HG02571 (cell line): ENCODE results near the gene IL12B.
A peak's percentile ranks its signal among the peaks of the same experiment; 100 is the strongest.
"Not testable (repeated sequence)": the region's sequence is repeated elsewhere in the genome, so short reads cannot be mapped to it uniquely, and the experiment has no call there.

ENCODE experiments used
- ATAC-seq: cut with Tn5 transposase; IDR thresholded peaks from one replicate; pipeline ENCODE4 v1.9.1; 2021; ENCODE audit warnings: mild to moderate bottlenecking, moderate library complexity; ENCODE audit not compliant: unreplicated experiment

Gene IL12B

DNA sequence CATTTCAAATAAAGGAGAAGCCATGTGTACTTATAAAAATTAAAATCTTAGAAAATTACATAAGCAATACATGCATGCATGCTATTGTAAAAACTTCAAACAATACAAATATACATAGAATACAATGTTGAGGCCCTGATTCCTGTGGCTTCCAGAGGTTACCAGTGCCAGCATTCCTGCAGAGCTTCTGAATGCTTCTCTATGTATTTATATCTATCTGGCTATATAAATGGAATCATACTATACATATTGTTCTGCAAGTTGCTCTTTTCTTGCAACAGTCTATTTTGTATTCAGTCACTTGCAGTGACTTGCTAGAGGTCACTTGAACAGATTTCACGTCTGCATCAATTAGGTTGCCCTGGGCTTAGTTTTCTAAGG, 3.2 kb upstream of the IL12B start:
- ATAC-seq, result no peak

DNA sequence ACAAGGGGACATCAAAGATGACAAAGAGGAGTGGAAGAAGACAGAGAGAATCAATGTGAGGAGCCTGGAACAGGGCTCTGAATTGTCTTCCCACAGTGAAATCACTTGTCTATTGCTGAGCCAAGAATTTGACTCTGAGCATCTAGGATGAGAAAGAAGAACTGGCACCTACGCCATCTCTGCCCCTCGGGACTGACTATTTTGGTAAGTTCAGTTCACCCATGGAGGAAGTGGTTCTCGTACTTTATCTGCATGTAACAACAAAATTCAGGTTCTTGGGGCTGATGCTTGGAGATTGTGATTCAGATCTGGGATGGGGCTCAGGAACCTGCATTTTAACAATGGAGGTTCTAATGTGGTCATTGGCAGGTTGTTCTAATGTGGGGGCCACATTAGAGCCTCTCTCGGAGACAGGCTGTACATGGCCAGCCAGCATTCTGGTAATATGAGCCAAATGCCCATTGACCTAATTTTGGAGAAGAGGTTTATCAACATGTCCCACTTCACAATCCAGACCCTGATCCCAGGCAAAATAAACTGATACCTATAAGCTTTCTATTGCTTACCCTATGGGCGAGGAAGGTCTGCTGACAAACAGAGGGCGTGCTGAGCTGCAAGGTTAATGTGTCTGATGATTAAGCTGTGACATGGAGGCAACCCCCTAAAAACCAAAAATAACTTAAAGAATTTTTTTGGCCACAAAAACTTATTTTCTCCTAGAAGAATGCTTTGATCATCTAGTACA, 2.7 kb upstream of the IL12B start:
- ATAC-seq, result no peak

DNA sequence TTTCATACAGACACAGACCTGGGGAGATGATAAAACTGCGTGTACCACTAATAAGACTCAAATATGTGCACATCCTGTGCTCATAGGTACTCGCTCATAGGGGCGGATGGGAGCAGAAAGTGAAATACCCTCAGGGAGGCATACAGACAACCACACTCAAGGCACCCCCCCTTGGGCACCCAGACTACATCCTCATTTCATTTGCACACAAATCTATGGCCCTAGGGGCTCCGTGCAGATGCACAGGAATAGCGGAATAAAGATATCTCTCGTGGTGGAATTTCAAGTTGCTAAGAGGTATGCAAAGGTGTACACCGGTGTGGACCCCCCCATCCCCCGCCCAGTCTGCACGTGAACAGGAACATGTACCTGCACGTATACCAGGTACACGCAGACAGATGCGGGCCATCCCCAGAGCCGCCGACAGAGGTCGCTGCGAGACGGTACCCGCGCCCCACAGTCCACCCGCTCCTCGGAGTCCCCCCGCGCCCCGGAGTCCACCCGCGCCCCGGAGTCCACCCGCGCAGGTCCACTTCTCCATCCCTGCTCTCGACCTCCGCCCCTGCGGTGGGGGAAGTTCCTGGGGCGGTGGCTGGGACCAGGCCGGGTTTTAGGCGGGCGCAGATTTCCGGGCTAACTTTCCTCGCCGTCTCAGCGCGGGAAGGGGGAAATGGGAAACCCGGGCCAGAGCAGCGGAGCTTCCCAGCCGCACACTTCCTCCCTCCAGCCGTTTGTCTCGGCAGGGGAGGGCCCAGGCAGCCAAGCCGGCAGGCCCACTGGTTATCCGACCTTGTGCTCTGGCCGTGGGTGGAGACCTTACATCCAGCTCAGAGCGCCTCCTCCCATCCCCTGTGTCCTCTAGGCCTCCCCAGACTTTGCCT, 1.0 kb upstream of the IL12B start:
- ATAC-seq, result peak; percentile 64

DNA sequence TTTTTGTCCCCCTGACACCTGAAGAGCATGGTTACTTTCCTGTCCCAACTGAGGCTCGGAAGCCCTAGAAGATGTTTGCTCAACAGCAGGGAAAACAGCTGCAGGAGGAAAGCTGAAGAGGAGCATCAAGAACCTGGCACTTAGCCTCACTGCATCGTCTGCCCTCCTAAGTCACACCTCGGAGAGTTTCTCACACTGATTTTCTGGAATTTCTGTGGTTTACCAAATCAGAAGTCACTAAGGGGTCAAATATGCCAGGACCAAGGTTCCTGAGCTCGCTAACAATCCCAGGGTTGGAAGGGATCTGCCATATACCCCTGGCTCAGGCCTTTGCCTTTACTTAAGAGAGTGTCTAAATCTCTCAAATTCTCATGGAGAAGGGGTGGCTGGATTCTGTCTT, 5.3 kb downstream of the IL12B start:
- ATAC-seq, result no peak

DNA sequence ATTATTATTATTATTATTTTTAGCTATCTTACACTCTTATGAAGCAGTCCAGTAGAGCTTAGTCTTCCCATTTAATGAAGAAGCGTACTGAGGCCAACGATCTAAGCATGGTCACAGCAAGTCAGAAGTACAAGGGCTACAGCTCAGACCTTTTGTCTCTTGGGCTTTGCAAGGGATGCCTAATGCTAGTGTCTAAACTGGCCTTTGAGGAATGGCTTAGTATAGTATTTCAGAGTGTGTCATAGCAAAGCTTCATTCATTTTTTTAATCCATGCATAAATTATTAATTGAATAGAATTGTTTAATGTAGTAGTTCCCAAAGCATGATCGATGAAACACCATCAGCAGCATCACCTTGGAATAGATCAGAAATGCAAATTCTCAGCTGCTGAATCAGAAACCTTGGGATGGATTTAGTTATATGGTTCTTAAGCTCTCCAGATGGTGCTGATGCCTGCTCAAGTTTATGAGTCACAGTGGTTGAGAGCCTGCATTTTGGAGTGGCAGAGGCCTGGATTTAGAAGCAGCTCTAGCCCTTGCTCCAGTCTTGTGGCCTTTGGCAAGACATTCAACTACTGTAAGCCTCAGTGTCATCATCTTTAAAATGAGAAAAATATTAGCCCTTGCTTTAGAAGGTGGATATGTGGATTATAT, 6.1 kb downstream of the IL12B start:
- no peak for ATAC-seq

DNA sequence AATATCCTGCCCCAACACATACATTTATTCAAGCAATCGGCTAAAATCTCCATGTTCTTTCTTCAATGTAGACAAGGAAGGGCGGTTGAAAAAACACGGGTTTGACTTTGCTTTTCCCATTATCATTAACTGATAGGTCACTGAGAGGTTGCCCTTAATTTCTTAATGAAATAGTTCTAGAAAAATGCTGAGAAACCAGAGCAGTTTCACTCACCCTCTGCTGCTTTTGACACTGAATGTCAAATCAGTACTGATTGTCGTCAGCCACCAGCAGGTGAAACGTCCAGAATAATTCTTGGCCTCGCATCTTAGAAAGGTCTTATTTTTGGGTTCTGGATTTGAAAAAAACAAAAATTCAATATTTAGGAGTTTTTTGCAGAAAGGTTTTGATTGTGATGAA, 8.1 kb downstream of the IL12B start:
- no peak for ATAC-seq

DNA sequence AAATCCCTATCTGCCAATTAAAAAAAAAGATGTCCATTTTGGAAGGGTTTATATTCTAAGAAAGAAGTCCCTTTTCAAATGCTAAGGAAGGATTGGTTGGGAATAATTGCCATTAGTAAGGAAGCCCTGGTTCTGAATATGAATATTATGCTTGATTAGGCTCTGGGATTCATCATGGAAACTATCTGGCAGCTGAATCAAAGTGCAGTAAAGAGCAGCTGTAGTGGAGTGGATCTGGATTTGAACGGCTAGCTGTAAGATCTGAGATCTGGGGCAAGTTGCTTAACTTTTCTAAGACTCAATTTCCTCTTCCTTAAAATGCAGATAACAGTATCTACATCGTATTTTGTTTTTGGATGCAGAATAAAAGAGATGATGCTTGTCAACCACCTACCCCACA, 10.5 kb downstream of the IL12B start:
- ATAC-seq, result no peak

DNA sequence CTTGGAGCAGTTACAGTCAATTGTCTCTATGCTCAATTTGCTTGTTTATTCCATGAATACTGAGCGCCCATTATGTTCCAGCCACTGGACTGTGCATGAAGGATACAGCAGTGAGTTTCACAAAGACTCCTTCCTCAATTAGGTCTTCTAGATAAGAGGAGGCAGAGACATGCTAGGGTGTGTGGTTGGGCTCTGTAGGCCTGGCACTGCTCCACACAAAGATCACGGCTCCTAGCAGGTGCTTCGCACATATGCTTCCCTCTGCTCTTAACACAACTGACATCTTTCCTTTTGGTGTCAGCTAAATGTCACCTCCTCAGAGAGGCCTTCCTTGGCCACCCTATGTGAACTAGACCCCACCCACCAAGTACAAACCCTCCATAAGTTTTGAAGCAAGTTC, 10.9 kb downstream of the IL12B start:
- ATAC-seq, result no peak

DNA sequence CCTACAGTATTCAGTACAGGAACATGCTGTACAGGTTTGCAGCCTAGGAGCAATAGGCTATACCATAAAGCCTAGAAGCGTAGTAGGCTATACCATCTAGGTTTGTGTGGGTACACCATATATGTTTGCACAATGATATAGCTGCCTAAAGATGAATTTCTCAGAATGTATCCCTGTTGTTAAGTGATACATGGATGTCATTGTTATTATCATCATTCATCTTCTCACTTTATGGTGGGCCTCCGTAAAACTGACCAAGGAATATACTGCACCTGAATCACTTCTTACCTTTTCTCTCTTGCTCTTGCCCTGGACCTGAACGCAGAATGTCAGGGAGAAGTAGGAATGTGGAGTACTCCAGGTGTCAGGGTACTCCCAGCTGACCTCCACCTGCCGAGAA, 11.8 kb downstream of the IL12B start:
- no peak for ATAC-seq

DNA sequence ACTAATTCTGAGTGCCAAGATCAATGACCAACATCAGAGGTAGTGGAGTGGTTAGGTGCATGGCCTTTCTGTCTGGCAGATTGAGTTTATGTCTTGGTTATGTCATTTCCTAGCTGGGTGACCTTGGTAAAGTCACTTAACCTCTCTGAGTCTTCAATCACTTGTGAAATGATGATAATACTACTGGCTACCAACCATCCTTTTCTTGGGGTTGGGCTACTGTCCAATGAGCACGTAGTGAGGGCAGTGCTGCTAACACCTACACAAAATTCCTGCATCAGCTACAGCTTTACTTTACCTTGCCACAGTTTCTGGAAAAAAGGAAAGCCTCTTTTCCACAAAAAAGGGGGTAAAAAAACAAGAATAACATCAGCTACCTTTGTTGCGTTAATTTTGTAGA, 12.4 kb downstream of the IL12B start:
- no peak for ATAC-seq

DNA sequence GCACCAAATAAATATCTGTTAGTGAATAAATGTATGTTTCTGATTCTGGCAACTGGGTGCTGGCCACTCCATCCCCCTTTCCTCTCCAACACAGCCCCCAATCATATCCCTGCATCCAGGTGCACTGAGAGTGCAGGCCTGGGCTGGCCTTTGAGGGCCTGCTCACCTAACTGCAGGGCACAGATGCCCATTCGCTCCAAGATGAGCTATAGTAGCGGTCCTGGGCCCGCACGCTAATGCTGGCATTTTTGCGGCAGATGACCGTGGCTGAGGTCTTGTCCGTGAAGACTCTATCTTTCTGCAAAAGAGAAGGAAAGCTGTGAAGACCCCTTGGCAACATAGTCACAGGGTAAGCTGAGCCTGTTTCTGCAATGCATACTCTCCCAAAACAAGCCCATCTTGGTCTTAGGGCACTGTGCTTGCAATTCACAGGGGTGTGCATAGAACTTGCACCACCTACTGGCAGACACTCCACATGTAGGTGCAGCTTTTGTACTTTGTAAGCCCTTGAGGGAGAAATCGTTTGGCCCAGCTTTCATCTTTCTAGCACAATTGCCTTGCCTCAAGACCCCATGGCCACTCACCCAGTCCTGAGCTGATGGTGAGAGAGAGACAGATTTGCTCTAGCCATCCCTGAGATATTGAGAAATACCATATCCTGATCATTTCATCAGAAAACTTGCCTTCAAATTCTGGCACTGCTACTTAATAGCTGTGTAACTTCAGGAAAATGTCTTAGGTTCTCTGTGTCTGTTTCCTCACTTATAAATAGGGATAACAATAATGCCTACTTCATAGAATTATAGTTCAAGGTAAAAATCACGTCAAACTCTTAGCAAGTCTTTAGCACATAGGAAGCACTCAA, 13.5 kb downstream of the IL12B start:
- ATAC-seq, result no peak

DNA sequence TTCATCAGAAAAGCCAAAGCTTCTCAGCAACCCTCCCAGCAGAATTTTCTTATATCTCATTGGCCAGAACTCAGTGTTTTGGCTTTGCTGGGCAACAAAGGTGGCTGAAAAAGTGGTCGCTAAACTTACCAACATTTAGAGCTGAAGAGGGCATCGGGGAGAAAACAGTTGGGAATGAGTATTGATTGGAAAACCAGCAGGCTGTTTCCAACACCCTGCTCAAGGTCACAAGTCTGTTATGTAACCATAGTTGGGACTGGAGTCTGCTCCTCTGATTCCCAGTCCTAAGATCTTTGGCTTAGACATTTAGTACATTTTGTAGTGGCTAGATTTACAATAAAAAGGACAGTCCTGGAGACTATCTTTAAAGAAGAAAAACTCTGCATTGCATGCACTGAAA, 17.1 kb downstream of the IL12B start:
- no peak for ATAC-seq

DNA sequence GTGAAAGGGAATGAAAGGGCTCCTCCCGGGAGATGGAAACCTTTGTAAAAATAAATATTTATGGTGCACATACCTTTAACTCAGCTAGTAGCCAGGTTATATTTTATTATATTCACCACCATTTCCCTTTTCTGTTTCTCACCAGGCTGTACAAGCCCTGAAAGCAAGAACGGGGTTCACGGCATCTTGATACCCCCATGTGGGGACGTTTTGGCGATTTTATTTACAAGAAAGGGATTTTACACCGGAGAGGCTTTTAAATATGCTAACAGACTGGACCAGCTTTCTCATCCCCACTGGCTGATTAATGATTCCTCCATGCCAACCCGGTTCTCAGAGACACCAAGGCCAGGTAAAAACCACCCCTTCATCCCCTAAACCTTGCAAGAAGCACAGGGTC, 19.2 kb downstream of the IL12B start:
- no peak for ATAC-seq

DNA sequence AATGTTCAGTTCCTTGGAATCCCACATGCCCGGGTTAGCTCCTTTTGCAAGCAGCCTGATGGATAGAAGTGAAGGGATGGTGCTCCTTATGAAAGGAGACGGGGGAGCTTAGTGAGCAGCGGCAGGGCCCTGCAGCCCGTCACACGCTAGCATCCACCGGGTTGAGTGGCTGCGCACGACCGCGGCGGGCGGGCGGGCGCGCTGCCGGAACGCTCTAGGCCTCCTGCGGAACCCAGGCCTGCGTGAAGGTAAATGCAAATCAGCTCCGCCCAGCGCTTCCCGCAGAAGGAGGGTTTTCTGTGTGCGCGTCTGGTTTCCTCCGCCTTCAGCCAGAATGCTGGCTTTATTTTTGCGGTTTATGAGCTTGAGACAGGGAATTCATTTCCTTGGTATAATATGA, 19.8 kb downstream of the IL12B start:
- no peak for ATAC-seq

DNA sequence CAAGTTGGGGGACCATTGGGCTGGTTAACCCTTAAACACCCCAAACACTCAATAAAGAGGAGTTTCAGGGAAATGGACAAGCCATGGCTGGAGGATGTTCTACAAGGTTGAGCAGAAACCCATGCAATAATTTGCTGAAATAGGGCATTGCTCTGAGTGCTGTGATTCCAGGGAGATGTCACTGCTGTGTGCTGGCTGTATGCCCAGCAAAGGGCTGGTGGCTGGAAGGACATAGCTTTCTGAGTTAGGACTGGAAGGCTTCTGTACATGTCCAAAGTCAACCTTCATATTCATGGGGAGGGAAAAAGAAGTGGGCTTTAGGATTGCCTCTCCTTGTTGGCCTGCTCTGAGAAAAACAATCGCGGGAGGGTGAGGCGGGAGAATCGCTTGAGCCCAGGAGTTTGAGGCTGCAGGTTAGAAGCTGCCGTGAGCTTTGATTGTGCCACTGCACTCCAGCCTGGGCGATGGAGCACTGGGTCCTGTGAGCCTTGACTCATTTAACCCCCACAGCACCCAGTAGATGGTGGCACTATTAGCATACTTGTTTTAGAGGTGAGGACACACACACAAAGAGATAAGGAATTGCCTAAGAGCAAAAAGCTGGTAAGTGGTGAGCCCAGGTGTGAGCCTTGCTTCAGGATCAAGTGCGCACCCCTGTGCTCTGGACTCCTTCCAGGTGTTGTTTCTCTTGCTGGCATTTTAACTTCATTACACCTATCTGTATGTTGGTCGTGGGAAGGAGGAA, 20.4 kb downstream of the IL12B start:
- ATAC-seq, result no peak

DNA sequence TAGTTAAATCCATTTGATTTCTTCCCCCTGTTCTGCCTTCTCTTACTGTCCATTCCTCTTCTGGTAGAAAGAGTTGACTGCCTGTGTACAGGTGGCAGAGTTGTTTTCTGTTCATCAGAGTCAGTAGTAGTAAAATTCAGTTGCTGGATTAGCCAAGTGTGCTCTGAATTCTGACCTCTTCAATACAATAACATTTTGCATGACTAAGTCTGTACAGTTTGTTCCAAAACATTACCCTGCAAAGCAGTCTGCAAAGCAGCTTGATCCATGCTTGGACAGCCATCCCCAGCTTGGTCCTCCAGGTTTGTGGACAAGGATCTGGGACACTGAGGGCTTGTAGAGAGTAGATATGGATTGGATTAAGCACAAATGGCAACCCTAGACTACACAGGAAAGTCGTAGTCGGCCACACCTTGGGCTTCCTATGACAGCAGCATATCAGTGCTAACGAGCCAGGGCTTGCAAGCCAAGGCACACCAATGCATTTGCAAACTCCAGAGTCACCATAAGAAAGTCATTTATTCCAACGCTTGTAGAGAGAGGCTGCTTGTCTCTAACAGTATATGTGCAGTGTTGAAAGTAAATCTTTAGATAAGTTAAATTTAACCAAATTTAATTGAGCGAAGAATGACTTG, 25.2 kb downstream of the IL12B start:
- no peak for ATAC-seq

DNA sequence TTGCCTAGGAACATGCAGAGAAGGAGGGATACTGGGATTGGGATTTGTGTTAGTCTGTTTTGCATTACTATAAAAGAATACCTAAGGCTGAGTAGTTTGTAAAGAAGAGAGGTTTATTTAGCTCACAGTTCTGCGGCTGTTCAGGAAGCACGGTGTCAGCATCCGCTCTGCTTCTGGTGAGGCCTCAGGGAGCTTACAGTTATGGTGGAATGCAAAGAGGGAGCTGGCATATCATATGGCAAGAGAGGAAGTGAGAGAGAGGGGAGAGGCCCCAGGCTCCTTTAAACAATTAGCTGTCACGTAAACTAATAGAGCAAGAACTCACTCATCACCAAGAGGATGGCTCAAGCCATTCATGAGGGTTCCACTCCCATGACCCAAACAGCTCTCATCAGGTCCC, 27.0 kb downstream of the IL12B start:
- ATAC-seq, result no peak

DNA sequence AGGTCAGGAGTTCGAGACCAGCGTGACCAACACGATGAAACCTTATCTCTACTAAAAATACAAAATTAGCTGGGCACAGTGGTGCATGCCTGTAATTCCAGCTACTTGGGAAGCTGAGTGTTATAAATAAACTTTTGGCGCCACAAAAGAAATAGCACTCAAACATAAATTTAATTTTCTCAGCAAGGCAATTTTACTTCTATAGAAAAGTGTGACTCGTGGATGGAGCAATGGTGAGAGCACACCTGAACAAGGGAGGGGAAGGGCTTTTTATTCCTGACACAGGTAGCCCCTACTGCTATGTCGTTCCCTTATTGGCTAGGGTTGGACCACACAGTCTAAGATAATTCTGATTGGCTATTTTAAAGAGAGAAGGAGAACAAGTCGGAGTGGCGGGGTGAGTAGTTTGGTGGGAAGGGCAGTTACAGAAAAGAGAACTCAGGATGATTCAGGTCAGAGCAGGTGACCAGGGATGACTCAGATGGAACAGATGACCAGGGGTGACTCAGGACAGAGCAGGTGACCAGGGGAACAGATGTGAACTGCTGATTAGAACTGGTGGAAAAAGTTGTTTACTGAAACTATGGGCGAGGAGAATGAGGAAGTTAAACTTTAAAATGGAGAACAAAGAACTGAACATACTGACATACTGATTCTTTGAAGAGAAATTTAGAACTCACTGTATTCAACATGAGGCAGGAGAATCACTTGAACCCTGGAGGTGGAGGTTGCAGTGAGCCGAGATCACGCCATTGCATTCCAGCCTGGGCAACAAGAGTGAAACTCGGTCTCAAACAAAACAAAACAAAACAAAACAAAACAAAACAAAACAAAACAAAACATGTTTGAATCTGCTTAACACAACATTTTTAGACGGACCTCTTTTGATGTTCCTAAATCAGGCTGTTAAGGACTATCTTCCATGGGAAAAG, 28.1 kb downstream of the IL12B start:
- ATAC-seq, result not testable (repeated sequence)

DNA sequence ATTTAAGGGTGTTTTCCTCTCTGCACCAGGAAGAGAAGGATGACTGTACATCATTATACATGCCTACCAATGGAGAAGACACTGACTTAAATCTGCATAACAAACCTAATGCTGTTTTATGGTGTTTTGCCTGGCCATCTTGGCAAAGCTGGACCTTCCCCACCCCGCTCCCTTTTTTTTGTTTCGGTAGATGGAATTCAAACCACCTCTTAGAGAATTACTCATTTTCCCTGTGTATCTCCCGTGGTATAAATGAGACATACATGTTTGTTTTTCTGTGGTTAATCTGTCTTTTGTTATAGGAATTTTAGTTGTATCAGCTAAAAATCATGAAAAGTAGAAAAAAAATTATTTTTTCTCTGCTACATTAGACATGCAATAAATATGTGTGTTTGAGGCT, 28.8 kb downstream of the IL12B start:
- no peak for ATAC-seq
